ENCODE measurements around the gene DEGS1. TPM values are rescaled to one million over a fixed set of nuclear protein-coding genes. Genes with fewer than 3 reads are reported as not detected.

Gene DEGS1
- total RNA-seq, 1 donor from 2014 or later, result 55.5 TPM

DNA sequence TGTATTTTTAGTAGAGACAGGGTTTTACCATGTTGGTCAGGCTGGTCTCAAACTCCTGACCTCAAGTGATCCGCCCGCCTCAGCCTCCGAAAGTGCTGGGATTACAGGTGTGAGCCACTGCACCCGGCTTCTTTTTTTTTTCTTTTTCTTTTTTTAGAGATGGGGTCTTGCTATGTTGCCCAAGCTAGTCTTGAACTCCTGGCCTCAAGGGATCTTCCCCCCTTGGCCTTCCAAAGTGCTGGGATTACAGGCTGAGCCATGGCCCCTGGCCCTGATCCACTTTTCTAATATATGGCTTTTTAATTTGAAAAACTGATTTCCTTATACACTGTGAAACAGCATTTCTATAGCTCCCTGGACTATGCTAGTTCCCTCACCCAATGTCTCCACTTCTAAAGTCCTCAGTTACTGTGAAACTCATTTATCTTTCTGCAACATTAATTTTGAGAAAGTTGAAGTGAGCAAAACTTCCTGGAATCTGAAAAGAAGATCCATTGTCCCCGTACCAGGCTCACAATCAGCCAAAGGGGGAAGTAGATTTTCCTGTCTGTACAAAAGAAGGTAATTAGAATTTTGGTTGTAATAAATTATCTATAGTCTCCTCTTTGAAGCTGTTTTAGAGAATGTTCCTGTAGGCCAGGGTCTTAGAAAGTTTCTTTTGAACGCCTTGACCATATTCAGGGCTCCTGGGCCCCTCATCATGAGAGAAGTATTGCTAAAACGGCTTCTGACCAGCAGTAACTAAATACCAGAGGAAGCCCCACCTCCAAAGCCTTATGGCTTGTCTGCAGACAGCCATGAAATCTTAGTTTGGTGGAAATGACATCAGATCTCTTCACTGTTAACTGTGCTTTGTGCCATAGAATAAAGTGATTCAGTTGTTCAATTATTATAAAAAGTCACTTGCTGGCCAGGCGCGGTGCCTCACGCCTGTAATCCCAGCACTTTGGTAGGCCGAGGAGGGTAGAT is 34.9 kb downstream of the DEGS1 start:
- POLR2A ChIA-PET, result no interaction called here
- H3K4me3 Mint-ChIP-seq, result no peak overlapping the region
- H3K36me3 Mint-ChIP-seq (ENCODE audit: low read depth), result no peaks in the 10 kb centered on the region
- no peaks in the 10 kb centered on the region for H3K9me3 Mint-ChIP-seq
- peaks cover 16% of the 10 kb centered on the region for H3K4me1 Mint-ChIP-seq
- no peaks in the 10 kb centered on the region for H3K27me3 Mint-ChIP-seq
- CTCF ChIA-PET, result no interaction called here
- no peak overlapping the region for H3K27ac Mint-ChIP-seq
- intact Hi-C loops (cut with micrococcal nuclease), result loop anchor here (2.0 kb wide), 1 partner anchor 13 kb away; no protein-coding TSS in a partner anchor
- DNase-seq, result no peak
- TF ChIP-seq CTCF (IDR thresholded peaks at IDR 0.05), result no peak
- no peak for ATAC-seq (ENCODE audit: low read depth)

DNA sequence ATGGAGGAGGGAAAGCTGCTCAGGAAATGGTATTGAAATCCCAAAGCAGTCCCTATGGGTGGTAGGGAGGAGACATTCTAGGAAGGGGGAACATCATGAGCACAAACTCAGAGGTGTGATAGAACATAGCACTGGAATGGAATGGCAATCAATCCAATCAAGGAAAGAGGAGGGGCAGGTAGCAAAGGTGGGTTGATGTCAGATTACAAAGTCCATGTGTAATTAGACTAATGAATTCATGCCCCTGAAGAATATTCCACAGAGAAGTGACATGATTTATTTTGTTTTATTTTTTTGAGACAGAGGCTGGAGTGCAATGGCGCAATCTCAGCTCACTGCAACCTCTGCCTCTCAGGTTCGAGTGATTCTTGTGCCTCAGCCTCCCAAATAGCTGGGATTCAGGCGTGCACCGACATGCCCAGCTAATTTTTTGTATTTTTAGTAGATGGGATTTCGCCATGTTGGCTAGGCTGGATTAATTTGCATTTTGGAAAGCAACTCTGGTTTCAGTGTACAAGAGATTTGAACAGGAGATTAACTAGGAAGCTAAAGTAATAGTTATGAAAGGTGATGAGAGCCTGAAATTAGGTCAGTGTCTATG is 36.1 kb downstream of the DEGS1 start:
- ATAC-seq (ENCODE audit: low read depth) (no peak), DNase-seq (no peak)
- Mint-ChIP-seq H3K36me3 (ENCODE audit: low read depth) (no peaks in the 10 kb centered on the region), H3K4me1 (peaks cover 5% of the 10 kb centered on the region), H3K4me3 (no peak overlapping the region), H3K27ac (no peak overlapping the region), H3K27me3 (peaks cover 2% of the 10 kb centered on the region), H3K9me3 (no peaks in the 10 kb centered on the region)
- no peak for TF ChIP-seq CTCF (IDR thresholded peaks at IDR 0.05)
- intact Hi-C loops (cut with micrococcal nuclease), result loop anchor here (2.0 kb wide), 1 partner anchor 14 kb away; no protein-coding TSS in a partner anchor
- CTCF ChIA-PET, result no interaction called here
- POLR2A ChIA-PET, result no interaction called here

DNA sequence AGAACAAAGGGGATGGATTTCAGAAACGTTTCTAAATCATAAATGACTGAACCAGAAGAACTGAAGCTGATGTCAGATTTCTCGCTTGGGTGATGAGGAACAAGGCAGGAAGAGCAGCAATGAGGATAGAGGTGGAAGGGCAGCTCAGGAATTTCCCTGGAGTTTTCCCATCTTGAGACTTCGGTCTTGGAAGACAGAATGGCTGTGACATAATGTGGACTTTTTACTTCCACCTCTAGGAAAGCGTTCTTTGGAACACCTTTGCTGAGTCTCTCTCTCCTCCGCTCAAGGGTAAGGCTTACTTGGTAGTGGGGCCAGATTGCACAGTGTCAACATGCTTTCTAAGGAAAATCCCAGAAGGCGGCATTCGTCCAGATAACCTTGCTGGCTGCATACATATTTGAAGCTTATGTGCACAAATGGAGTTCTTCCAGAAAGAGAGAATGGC is 36.6 kb downstream of the DEGS1 start:
- no peaks in the 10 kb centered on the region for H3K9me3 Mint-ChIP-seq
- CTCF ChIA-PET, result no interaction called here
- H3K4me3 Mint-ChIP-seq, result no peak overlapping the region
- intact Hi-C loops (cut with micrococcal nuclease), result loop anchor here (2.0 kb wide), 1 partner anchor 15 kb away; no protein-coding TSS in a partner anchor
- ATAC-seq (ENCODE audit: low read depth) (no peak), DNase-seq (no peak)
- H3K27ac Mint-ChIP-seq, result no peak overlapping the region
- H3K4me1 Mint-ChIP-seq, result peaks cover 3% of the 10 kb centered on the region
- no peaks in the 10 kb centered on the region for H3K36me3 Mint-ChIP-seq (ENCODE audit: low read depth)
- POLR2A ChIA-PET, result no interaction called here
- no peak for TF ChIP-seq CTCF (IDR thresholded peaks at IDR 0.05)
- peaks cover 2% of the 10 kb centered on the region for H3K27me3 Mint-ChIP-seq

DNA sequence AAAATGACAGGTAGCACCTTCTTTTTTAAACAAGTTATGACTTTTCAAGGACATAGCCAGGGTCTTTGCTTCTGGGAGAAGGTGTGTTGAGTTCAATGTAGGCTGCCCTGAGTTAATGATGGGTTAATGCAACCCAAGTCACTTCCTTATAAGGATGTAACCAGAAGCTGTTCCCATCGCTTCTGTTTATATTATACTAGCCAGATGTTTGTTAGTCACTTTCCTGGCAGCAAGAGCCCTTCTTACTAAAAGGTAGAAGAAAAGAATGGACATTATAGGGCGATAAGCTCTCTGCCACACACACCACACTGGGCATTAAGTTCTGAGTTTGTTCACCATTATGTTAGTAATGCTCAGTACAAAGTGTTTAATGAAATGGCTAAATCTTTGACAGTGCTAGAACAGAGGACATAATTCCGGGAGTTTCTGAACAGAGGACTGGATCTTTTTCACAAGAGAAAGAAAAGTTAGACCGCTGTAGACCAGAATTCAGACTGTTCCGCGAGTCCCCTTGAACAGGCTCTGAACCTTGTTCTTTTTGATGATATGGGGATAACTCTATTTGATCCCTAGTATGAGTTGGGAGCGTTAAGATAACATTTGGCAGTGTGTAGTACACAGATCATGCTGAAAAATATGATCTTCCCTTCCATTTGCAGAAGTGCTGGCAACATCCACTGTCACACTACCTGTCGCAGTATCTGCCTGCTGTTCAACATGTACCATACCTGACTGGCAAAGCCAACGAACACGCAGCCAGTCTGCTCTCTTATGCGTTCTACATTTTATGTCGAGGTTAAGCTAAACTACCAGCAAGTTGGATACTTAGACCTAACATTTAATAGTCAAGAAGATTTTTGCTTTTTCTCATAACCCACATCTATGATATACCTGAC is 41.0 kb downstream of the DEGS1 start:
- no peak for TF ChIP-seq CTCF (IDR thresholded peaks at IDR 0.05)
- Mint-ChIP-seq H3K9me3 (no peaks in the 10 kb centered on the region), H3K4me3 (no peak overlapping the region), H3K27ac (no peak overlapping the region), H3K36me3 (ENCODE audit: low read depth) (peaks cover 19% of the 10 kb centered on the region), H3K27me3 (peaks cover 2% of the 10 kb centered on the region), H3K4me1 (no peaks in the 10 kb centered on the region)
- ATAC-seq (ENCODE audit: low read depth) (no peak), DNase-seq (no peak)
- intact Hi-C loops (cut with micrococcal nuclease), result no loop called here
- ChIA-PET CTCF (no interaction called here), POLR2A (interaction anchor here (1.0 kb wide), 1 partner anchor 93 kb away, joined by 3 read pairs; no protein-coding TSS in a partner anchor)
